PC-3 (cell line): ENCODE data around the gene ASF1B. TPM values are rescaled to one million over a fixed set of nuclear protein-coding genes. Genes with fewer than 3 reads are reported as not detected.

Experiments used
- ATAC-seq: fragments of 200-7000 bp; cut with Tn5 transposase; 2 replicates; pipeline ENCODE4 v1.9.1; 2020; ENCODE audit warnings: mild to moderate bottlenecking, moderate library complexity
- BruUV-seq: library from RNA; stranded (reverse); fragments of 400-500 nt; replicated peaks from 2 replicates; lab custom pipeline; 2021; lab: Mats Ljungman, UMichigan
- CTCF ChIA-PET: fragments of 300-600 bp; sonication (Branson Sonifier 250); formaldehyde crosslinking; loops from one replicate; lab custom pipeline; 2022; ENCODE audit warnings: antibody characterized with exemption; lab: Charles Lee
- POLR2A ChIA-PET: fragments of 300-600 bp; sonication (Branson Sonifier 250); formaldehyde crosslinking; loops from one replicate; lab custom pipeline; 2022; ENCODE audit warnings: antibody characterized with exemption; ENCODE audit not compliant: unreplicated experiment; lab: Charles Lee
- DNase-seq: peaks from one replicate; pipeline ENCODE4 v3.0.0-alpha.2; 2015
- H2AFZ ChIP-seq: fragments of 300-600 bp; sonication (generic); 2 replicates; pipeline ENCODE4 v1.6.0; 2016; ENCODE audit warnings: antibody characterized with exemption, low read length
- H3F3A ChIP-seq: fragments of 300-600 bp; sonication (generic); one replicate; pipeline ENCODE4 v1.6.0; 2017; ENCODE audit warnings: antibody characterized with exemption, low read length, control low read depth, mild to moderate bottlenecking; ENCODE audit not compliant: unreplicated experiment
- H3K27ac ChIP-seq: fragments of 300-600 bp; sonication (generic); 2 replicates; pipeline ENCODE4 v1.5.1; 2016; ENCODE audit warnings: mild to moderate bottlenecking, low read length
- H3K27me3 ChIP-seq: fragments of 300-600 bp; sonication (generic); 2 replicates; pipeline ENCODE4 v1.6.1; 2016; ENCODE audit warnings: low read length, mixed read lengths
- H3K36me3 ChIP-seq: fragments of 300-600 bp; sonication (generic); 2 replicates; pipeline ENCODE4 v1.6.1; 2016; ENCODE audit warnings: low read depth, mixed run types, low read length, mixed read lengths
- H3K4me1 ChIP-seq: fragments of 300-600 bp; sonication (generic); 2 replicates; pipeline ENCODE4 v1.5.1; 2016; ENCODE audit warnings: low read length; ENCODE audit not compliant: insufficient read depth
- H3K4me2 ChIP-seq: fragments of 300-600 bp; sonication (generic); 2 replicates; pipeline ENCODE4 v1.6.0; 2016; ENCODE audit warnings: low read length
- H3K4me3 ChIP-seq: fragments of 300-600 bp; sonication (generic); 2 replicates; pipeline ENCODE4 v1.5.1; 2016; ENCODE audit warnings: mild to moderate bottlenecking, low read length, mixed read lengths
- H3K79me2 ChIP-seq: fragments of 300-600 bp; sonication (generic); 2 replicates; pipeline ENCODE4 v1.6.1; 2017; ENCODE audit warnings: low read length, mixed read lengths
- H3K9ac ChIP-seq: fragments of 300-600 bp; sonication (generic); 2 replicates; pipeline ENCODE4 v1.6.0; 2016; ENCODE audit warnings: mild to moderate bottlenecking, low read length
- H3K9me2 ChIP-seq: fragments of 300-600 bp; sonication (generic); replicated peaks from 2 replicates; pipeline ENCODE4 v1.6.1; 2016; ENCODE audit warnings: mixed run types, low read length, mixed read lengths
- H3K9me3 ChIP-seq: fragments of 300-600 bp; sonication (generic); 2 replicates; pipeline ENCODE4 v1.6.1; 2016; ENCODE audit warnings: low read length, mixed read lengths
- H4K20me1 ChIP-seq: fragments of 300-600 bp; sonication (generic); 2 replicates; pipeline ENCODE4 v1.6.1; 2016; ENCODE audit warnings: low read length, mixed read lengths
- CTCF ChIP-seq: fragments of 300-600 bp; sonication (generic); conservative IDR thresholded peaks from 2 replicates; pipeline ENCODE4 v1.5.1; 2017; ENCODE audit warnings: antibody characterized with exemption, low read depth, mild to moderate bottlenecking, low read length
- EZH2 ChIP-seq: fragments of 300-600 bp; sonication (generic); IDR thresholded peaks from one replicate; pipeline ENCODE4 v1.6.1; 2017; ENCODE audit warnings: antibody characterized with exemption, mild to moderate bottlenecking, low read length; ENCODE audit not compliant: unreplicated experiment
- EZH2phosphoT487 ChIP-seq: fragments of 300-600 bp; sonication (generic); IDR thresholded peaks from 2 replicates; pipeline ENCODE4 v1.6.1; 2018; ENCODE audit warnings: mild to moderate bottlenecking, antibody characterized with exemption, low read length, borderline replicate concordance
- intact Hi-C: fragments of 100-400 bp; cut with micrococcal nuclease; formaldehyde crosslinking; loops from 2 replicates; pipeline ENCODE4 v1.9.0; 2023
- total RNA-seq: library from RNA; depleted of rRNA; stranded (reverse); fragments of >200 nt; gene quantifications from 2 replicates; pipeline ENCODE4 v1.2.3, GENCODE V29; 2014

The ASF1B gene
- total RNA-seq, 1 experiment from 2014 or later, result 84.7 TPM

- Histone ChIP-seq H2AFZ (no peak overlapping the region), H3K9ac (no peak overlapping the region), H3K27me3 (no peaks in the 10 kb centered on the region), H3K4me1 (no peaks in the 10 kb centered on the region), H3K4me3 (no peak overlapping the region), H3K36me3 (peaks cover 14% of the 10 kb centered on the region), H3K27ac (no peak overlapping the region), H3K79me2 (no peaks in the 10 kb centered on the region), H3K9me2 (no peaks in the 10 kb centered on the region), H3K4me2 (no peak overlapping the region), H3K9me3 (no peaks in the 10 kb centered on the region), H4K20me1 (no peaks in the 10 kb centered on the region), H3F3A (no peaks in the 10 kb centered on the region)
- TF ChIP-seq CTCF (no peak), EZH2phosphoT487 (no peak), EZH2 (no peak)
- BruUV-seq, result no TSS peak
- intact Hi-C loops, result no loop called here
- POLR2A ChIA-PET, result no interaction called here
- ATAC-seq (no peak), DNase-seq (no peak)
- CTCF ChIA-PET, result no interaction called here
Observed at GRCh38 chr19:14160017-14160703, 23.8 kb upstream of the ASF1B start.

- no peaks in the 10 kb centered on the region for H3K27me3 ChIP-seq
- CTCF ChIA-PET, result no interaction called here
- TF ChIP-seq EZH2 (no peak), EZH2phosphoT487 (no peak), CTCF (no peak)
- BruUV-seq, result no TSS peak
- H3K27ac ChIP-seq, result no peak overlapping the region
- POLR2A ChIA-PET, result no interaction called here
- H3K9me3 ChIP-seq, result no peaks in the 10 kb centered on the region
- no peak for ATAC-seq
- no peaks in the 10 kb centered on the region for H3K9me2 ChIP-seq
- no peaks in the 10 kb centered on the region for H3F3A ChIP-seq
- H3K4me3 ChIP-seq, result no peak overlapping the region
- H3K79me2 ChIP-seq, result no peaks in the 10 kb centered on the region
- no peak overlapping the region for H2AFZ ChIP-seq
- H3K36me3 ChIP-seq, result peaks cover 14% of the 10 kb centered on the region
- intact Hi-C loops, result no loop called here
- H3K4me1 ChIP-seq, result no peaks in the 10 kb centered on the region
- DNase-seq, result no peak
- H3K9ac ChIP-seq, result no peak overlapping the region
- H4K20me1 ChIP-seq, result no peaks in the 10 kb centered on the region
- H3K4me2 ChIP-seq, result no peak overlapping the region
Observed at GRCh38 chr19:14159059-14159458, 22.7 kb upstream of the ASF1B start.

- Histone ChIP-seq H3K4me1 (no peaks in the 10 kb centered on the region), H3K9me3 (no peaks in the 10 kb centered on the region), H3K79me2 (no peaks in the 10 kb centered on the region), H3K4me3 (no peak overlapping the region), H3K4me2 (no peak overlapping the region), H3K36me3 (peaks cover 14% of the 10 kb centered on the region), H2AFZ (no peak overlapping the region), H4K20me1 (no peaks in the 10 kb centered on the region), H3K9ac (no peak overlapping the region), H3K27ac (no peak overlapping the region), H3K27me3 (no peaks in the 10 kb centered on the region), H3K9me2 (no peaks in the 10 kb centered on the region), H3F3A (no peaks in the 10 kb centered on the region)
- POLR2A ChIA-PET, result no interaction called here
- DNase-seq (no peak), ATAC-seq (no peak)
- TF ChIP-seq CTCF (no peak), EZH2 (no peak), EZH2phosphoT487 (no peak)
- intact Hi-C loops, result no loop called here
- CTCF ChIA-PET, result no interaction called here
- BruUV-seq, result no TSS peak
Observed at GRCh38 chr19:14158276-14159023, 22.1 kb upstream of the ASF1B start.
